ENCODE results near the gene MAP7. TPM values are rescaled to one million over a fixed set of nuclear protein-coding genes. Genes with fewer than 3 reads are reported as not detected.

MAP7 gene
- total and polyA plus RNA-seq, 7 experiments from 2014 or later, result 0.13 to 1.1 (median 0.17) TPM

GRCh38 chr6:136548582-136549299 is 1.5 kb downstream of the MAP7 start:
- Mint-ChIP-seq H3K4me3 (peak overlapping the region; percentile 54 to 82 (median 72)), H3K27me3 (peaks cover 51 to 78% (median 54%) of the 10 kb centered on the region in 5 donors), H3K4me1 (peaks cover 0 to 16% (median 7%) of the 10 kb centered on the region in 7 donors), H3K36me3 (peaks cover 0 to 4% (median 4%) of the 10 kb centered on the region in 5 donors), H3K27ac (no peak overlapping the region), H3K9me3 (peaks cover 0 to 2% (median 0%) of the 10 kb centered on the region in 11 donors)
- intact Hi-C loops (cut with micrococcal nuclease), result no loop called here
- no peaks in the 10 kb centered on the region for H3K9me3 ChIP-seq (ENCODE audit: control insufficient read depth in 2 of 3, low read length in 3 of 3)
- H3K27me3 ChIP-seq (ENCODE audit: control insufficient read depth in 2 of 2, insufficient read depth in 2 of 2, low read length in 2 of 2), result peaks cover 7 to 14% of the 10 kb centered on the region in 2 donors
- no peaks in the 10 kb centered on the region for H3K36me3 ChIP-seq (ENCODE audit: control insufficient read depth in 2 of 3, insufficient read depth in 3 of 3, low read length in 3 of 3)
- no peak for ATAC-seq
- H3K4me1 ChIP-seq (ENCODE audit: control insufficient read depth in 2 of 2, insufficient read depth in 2 of 2, low read length in 2 of 2), result no peaks in the 10 kb centered on the region
- H3K27ac ChIP-seq (ENCODE audit: low read depth, low read length), result no peak overlapping the region
- DNase-seq, result no peak
- ChIA-PET POLR2A (interaction anchor here (0.7 kb wide), 1 partner anchor 1388 kb away, joined by 4 read pairs; no protein-coding TSS in a partner anchor), CTCF (no interaction called here)
- no peak overlapping the region for H3K4me3 ChIP-seq (ENCODE audit: low read length)

GRCh38 chr6:136547871-136548270 is 2.4 kb downstream of the MAP7 start:
- no peak overlapping the region for H3K27ac ChIP-seq (ENCODE audit: low read depth, low read length)
- ChIA-PET POLR2A (no interaction called here), CTCF (no interaction called here)
- intact Hi-C loops (cut with micrococcal nuclease), result no loop called here
- Mint-ChIP-seq H3K27ac (no peak overlapping the region), H3K36me3 (peaks cover 0 to 4% (median 4%) of the 10 kb centered on the region in 5 donors), H3K4me1 (peaks cover 0 to 16% (median 7%) of the 10 kb centered on the region in 7 donors), H3K4me3 (no peak overlapping the region), H3K27me3 (peaks cover 57 to 74% (median 59%) of the 10 kb centered on the region in 5 donors), H3K9me3 (peaks cover 0 to 2% (median 0%) of the 10 kb centered on the region in 11 donors)
- H3K36me3 ChIP-seq (ENCODE audit: control insufficient read depth in 2 of 3, insufficient read depth in 3 of 3, low read length in 3 of 3), result no peaks in the 10 kb centered on the region
- peaks cover 7 to 14% of the 10 kb centered on the region in 2 donors for H3K27me3 ChIP-seq (ENCODE audit: control insufficient read depth in 2 of 2, insufficient read depth in 2 of 2, low read length in 2 of 2)
- H3K4me3 ChIP-seq (ENCODE audit: low read length), result no peak overlapping the region
- DNase-seq (no peak), ATAC-seq (no peak)
- no peaks in the 10 kb centered on the region for H3K4me1 ChIP-seq (ENCODE audit: control insufficient read depth in 2 of 2, insufficient read depth in 2 of 2, low read length in 2 of 2)
- H3K9me3 ChIP-seq (ENCODE audit: control insufficient read depth in 2 of 3, low read length in 3 of 3), result no peaks in the 10 kb centered on the region

- H3K4me3 ChIP-seq (ENCODE audit: low read length), result no peak overlapping the region
- no peaks in the 10 kb centered on the region for H3K36me3 ChIP-seq (ENCODE audit: control insufficient read depth in 2 of 3, insufficient read depth in 3 of 3, low read length in 3 of 3)
- intact Hi-C loops (cut with micrococcal nuclease), result no loop called here
- Mint-ChIP-seq H3K9me3 (peaks cover 0 to 2% (median 0%) of the 10 kb centered on the region in 11 donors), H3K36me3 (peaks cover 0 to 4% (median 4%) of the 10 kb centered on the region in 5 donors), H3K4me1 (peaks cover 0 to 16% (median 7%) of the 10 kb centered on the region in 7 donors), H3K4me3 (no peak overlapping the region), H3K27me3 (peaks cover 55 to 70% (median 57%) of the 10 kb centered on the region in 5 donors), H3K27ac (no peak overlapping the region)
- no peaks in the 10 kb centered on the region for H3K4me1 ChIP-seq (ENCODE audit: control insufficient read depth in 2 of 2, insufficient read depth in 2 of 2, low read length in 2 of 2)
- H3K27ac ChIP-seq (ENCODE audit: low read depth, low read length), result no peak overlapping the region
- ChIA-PET CTCF (interaction anchor here (0.6 to 0.7 kb wide), 2 partner anchors 38 to 196 kb away, joined by 3 to 4 read pairs; no protein-coding TSS in a partner anchor), POLR2A (no interaction called here)
- no peaks in the 10 kb centered on the region for H3K9me3 ChIP-seq (ENCODE audit: control insufficient read depth in 2 of 3, low read length in 3 of 3)
- ATAC-seq (no peak), DNase-seq (no peak)
- H3K27me3 ChIP-seq (ENCODE audit: control insufficient read depth in 2 of 2, insufficient read depth in 2 of 2, low read length in 2 of 2), result peaks cover 7 to 14% of the 10 kb centered on the region in 2 donors
These were observed 2.9 kb downstream of the MAP7 start for GRCh38 chr6:136547336-136547735.

- Mint-ChIP-seq H3K27ac (no peak overlapping the region), H3K9me3 (no peaks in the 10 kb centered on the region), H3K27me3 (peaks cover 51 to 63% (median 57%) of the 10 kb centered on the region in 5 donors), H3K4me3 (no peak overlapping the region), H3K4me1 (peaks cover 0 to 15% (median 7%) of the 10 kb centered on the region in 7 donors), H3K36me3 (peaks cover 0 to 4% (median 1%) of the 10 kb centered on the region in 5 donors)
- no peak for ATAC-seq
- Histone ChIP-seq H3K4me1 (ENCODE audit: control insufficient read depth in 2 of 2, insufficient read depth in 2 of 2, low read length in 2 of 2) (no peaks in the 10 kb centered on the region), H3K27ac (ENCODE audit: low read depth, low read length) (no peak overlapping the region), H3K9me3 (ENCODE audit: control insufficient read depth in 2 of 3, low read length in 3 of 3) (no peaks in the 10 kb centered on the region), H3K27me3 (ENCODE audit: control insufficient read depth in 2 of 2, insufficient read depth in 2 of 2, low read length in 2 of 2) (peaks cover 7 to 14% of the 10 kb centered on the region in 2 donors), H3K36me3 (ENCODE audit: control insufficient read depth in 2 of 3, insufficient read depth in 3 of 3, low read length in 3 of 3) (no peaks in the 10 kb centered on the region), H3K4me3 (ENCODE audit: low read length) (no peak overlapping the region)
- ChIA-PET POLR2A (no interaction called here), CTCF (no interaction called here)
- intact Hi-C loops (cut with micrococcal nuclease), result no loop called here
- no peak for DNase-seq
These were observed 3.9 kb downstream of the MAP7 start for GRCh38 chr6:136546331-136546730.

GRCh38 chr6:136544326-136544725 is 5.9 kb downstream of the MAP7 start:
- Mint-ChIP-seq H3K36me3 (peaks cover 0 to 4% (median 0%) of the 10 kb centered on the region in 5 donors), H3K4me1 (peaks cover 0 to 6% (median 4%) of the 10 kb centered on the region in 7 donors), H3K27me3 (peaks cover 49 to 65% (median 62%) of the 10 kb centered on the region in 5 donors), H3K9me3 (no peaks in the 10 kb centered on the region), H3K4me3 (no peak overlapping the region), H3K27ac (no peak overlapping the region)
- H3K27me3 ChIP-seq (ENCODE audit: control insufficient read depth in 2 of 2, insufficient read depth in 2 of 2, low read length in 2 of 2), result peaks cover 4 to 9% of the 10 kb centered on the region in 2 donors
- ATAC-seq (no peak), DNase-seq (no peak)
- ChIA-PET CTCF (no interaction called here), POLR2A (no interaction called here)
- H3K27ac ChIP-seq (ENCODE audit: low read depth, low read length), result no peak overlapping the region
- no peaks in the 10 kb centered on the region for H3K9me3 ChIP-seq (ENCODE audit: control insufficient read depth in 2 of 3, low read length in 3 of 3)
- intact Hi-C loops (cut with micrococcal nuclease), result no loop called here
- H3K36me3 ChIP-seq (ENCODE audit: control insufficient read depth in 2 of 3, insufficient read depth in 3 of 3, low read length in 3 of 3), result no peaks in the 10 kb centered on the region
- H3K4me1 ChIP-seq (ENCODE audit: control insufficient read depth in 2 of 2, insufficient read depth in 2 of 2, low read length in 2 of 2), result no peaks in the 10 kb centered on the region
- no peak overlapping the region for H3K4me3 ChIP-seq (ENCODE audit: low read length)

GRCh38 chr6:136541395-136541794 is 8.8 kb downstream of the MAP7 start:
- CTCF ChIA-PET, result interaction anchor here (0.7 kb wide), 1 partner anchor 221 kb away, joined by 3 read pairs; no protein-coding TSS in a partner anchor
- H3K4me3 Mint-ChIP-seq, result no peak overlapping the region
- intact Hi-C loops (cut with micrococcal nuclease), result no loop called here
- ATAC-seq, result no peak
- no peak overlapping the region for H3K27ac ChIP-seq (ENCODE audit: low read depth, low read length)
- peaks cover 0 to 1% (median 0%) of the 10 kb centered on the region in 11 donors for H3K9me3 Mint-ChIP-seq
- no peaks in the 10 kb centered on the region for H3K36me3 ChIP-seq (ENCODE audit: control insufficient read depth in 2 of 3, insufficient read depth in 3 of 3, low read length in 3 of 3)
- no peaks in the 10 kb centered on the region for H3K4me1 Mint-ChIP-seq
- H3K27ac Mint-ChIP-seq, result no peak overlapping the region
- no peaks in the 10 kb centered on the region for H3K27me3 ChIP-seq (ENCODE audit: control insufficient read depth in 2 of 2, insufficient read depth in 2 of 2, low read length in 2 of 2)
- H3K4me3 ChIP-seq (ENCODE audit: low read length), result no peak overlapping the region
- no peaks in the 10 kb centered on the region for H3K9me3 ChIP-seq (ENCODE audit: control insufficient read depth in 2 of 3, low read length in 3 of 3)
- DNase-seq, result no peak
- H3K4me1 ChIP-seq (ENCODE audit: control insufficient read depth in 2 of 2, insufficient read depth in 2 of 2, low read length in 2 of 2), result no peaks in the 10 kb centered on the region
- peaks cover 23 to 42% (median 35%) of the 10 kb centered on the region in 5 donors for H3K27me3 Mint-ChIP-seq
- POLR2A ChIA-PET, result no interaction called here
- no peaks in the 10 kb centered on the region for H3K36me3 Mint-ChIP-seq
